H9 (cell line): ENCODE results near the gene FHIP2A. TPM values are rescaled to one million over a fixed set of nuclear protein-coding genes. Genes with fewer than 3 reads are reported as not detected.

Experiments used
- DNase-seq: peaks from one replicate; pipeline ENCODE4 v3.0.0-alpha.2; 2017
- H2AFZ ChIP-seq: one replicate; pipeline ENCODE4 v1.6.1; 2013; ENCODE audit warnings: mild to moderate bottlenecking, low read length, control low read depth, moderate library complexity
- H2AK5ac ChIP-seq: 2 replicates; pipeline ENCODE4 v1.6.1; 2013; ENCODE audit warnings: low read length, control low read depth, mixed read lengths; ENCODE audit not compliant: insufficient read length
- H2BK120ac ChIP-seq: one replicate; pipeline ENCODE4 v1.6.1; 2013; ENCODE audit warnings: low read depth, mild to moderate bottlenecking, low read length, control low read depth, inconsistent platforms; ENCODE audit not compliant: poor library complexity, severe bottlenecking
- H2BK12ac ChIP-seq: 2 replicates; pipeline ENCODE4 v1.6.1; 2013; ENCODE audit warnings: low read length, control low read depth, mixed read lengths, low read depth; ENCODE audit not compliant: insufficient read length
- H2BK15ac ChIP-seq: 2 replicates; pipeline ENCODE4 v1.6.1; 2013; ENCODE audit warnings: low read depth, low read length, control low read depth
- H2BK20ac ChIP-seq: one replicate; pipeline ENCODE4 v1.6.1; 2013; ENCODE audit warnings: low read depth, mild to moderate bottlenecking, low read length, control low read depth, inconsistent platforms; ENCODE audit not compliant: poor library complexity, severe bottlenecking
- H2BK5ac ChIP-seq: 2 replicates; pipeline ENCODE4 v1.6.1; 2013; ENCODE audit warnings: low read length, control low read depth, mixed read lengths; ENCODE audit not compliant: insufficient read length
- H3K14ac ChIP-seq: 2 replicates; pipeline ENCODE4 v1.6.1; 2013; ENCODE audit warnings: low read length, control low read depth; ENCODE audit not compliant: insufficient read depth
- H3K18ac ChIP-seq: 2 replicates; pipeline ENCODE4 v1.6.1; 2013; ENCODE audit warnings: low read depth, mild to moderate bottlenecking, mixed read lengths, low read length, control low read depth; ENCODE audit not compliant: insufficient read length
- H3K23ac ChIP-seq: 2 replicates; pipeline ENCODE4 v1.6.1; 2013; ENCODE audit warnings: low read length, control low read depth, mixed read lengths, low read depth; ENCODE audit not compliant: insufficient read length
- H3K23me2 ChIP-seq: 2 replicates; pipeline ENCODE4 v1.6.1; 2013; ENCODE audit warnings: low read depth, mild to moderate bottlenecking, mixed read lengths, low read length, control low read depth; ENCODE audit not compliant: insufficient read length, poor library complexity, severe bottlenecking
- H3K27ac ChIP-seq: 2 replicates; pipeline ENCODE4 v1.5.1; 2013; ENCODE audit warnings: low read length, control low read depth, mixed read lengths, low read depth; ENCODE audit not compliant: insufficient read length
- H3K27me3 ChIP-seq: 2 replicates; pipeline ENCODE4 v1.6.1; 2013; ENCODE audit warnings: low read length, control low read depth, inconsistent platforms; ENCODE audit not compliant: insufficient read depth
- H3K4ac ChIP-seq: 2 replicates; pipeline ENCODE4 v1.6.1; 2013; ENCODE audit warnings: low read depth, mild to moderate bottlenecking, control low read depth, inconsistent platforms, low read length, moderate library complexity
- H3K4me1 ChIP-seq: 2 replicates; pipeline ENCODE4 v1.6.1; 2013; ENCODE audit warnings: low read length, control low read depth, inconsistent platforms; ENCODE audit not compliant: insufficient read depth
- H3K4me2 ChIP-seq: 2 replicates; pipeline ENCODE4 v1.6.1; 2013; ENCODE audit warnings: low read length, control low read depth, mixed read lengths; ENCODE audit not compliant: insufficient read length, insufficient read depth
- H3K56ac ChIP-seq: 2 replicates; pipeline ENCODE4 v1.6.1; 2013; ENCODE audit warnings: low read depth, mild to moderate bottlenecking, mixed read lengths, low read length, control low read depth; ENCODE audit not compliant: insufficient read length
- H3K79me1 ChIP-seq: 2 replicates; pipeline ENCODE4 v1.6.1; 2013; ENCODE audit warnings: low read depth, mild to moderate bottlenecking, moderate library complexity, low read length, control low read depth, inconsistent platforms; ENCODE audit not compliant: insufficient read depth, poor library complexity, severe bottlenecking
- H3K79me2 ChIP-seq: 2 replicates; pipeline ENCODE4 v1.6.1; 2013; ENCODE audit warnings: low read length, control low read depth, inconsistent platforms; ENCODE audit not compliant: insufficient read depth
- H3K9ac ChIP-seq: 2 replicates; pipeline ENCODE4 v1.6.1; 2013; ENCODE audit warnings: low read length, control low read depth, mixed read lengths; ENCODE audit not compliant: insufficient read length; ENCODE audit errors: extremely low read depth
- H3K9me3 ChIP-seq: one replicate; pipeline ENCODE4 v1.6.1; 2013; ENCODE audit warnings: low read depth, low read length, inconsistent platforms; ENCODE audit not compliant: control insufficient read depth
- H3T11ph ChIP-seq: one replicate; pipeline ENCODE4 v1.6.1; 2013; ENCODE audit warnings: mild to moderate bottlenecking, low read length, control low read depth, inconsistent platforms
- H4K20me1 ChIP-seq: one replicate; pipeline ENCODE4 v1.6.1; 2013; ENCODE audit not compliant: control insufficient read depth, insufficient read length, insufficient read depth
- H4K5ac ChIP-seq: 2 replicates; pipeline ENCODE4 v1.6.1; 2013; ENCODE audit warnings: low read depth, mild to moderate bottlenecking, mixed read lengths, low read length, control low read depth; ENCODE audit not compliant: insufficient read length
- H4K8ac ChIP-seq: replicated peaks from 2 replicates; pipeline ENCODE4 v1.6.1; 2013; ENCODE audit warnings: low read length, control low read depth, mixed read lengths, low read depth; ENCODE audit not compliant: insufficient read length
- H4K91ac ChIP-seq: 2 replicates; pipeline ENCODE4 v1.6.1; 2013; ENCODE audit warnings: low read depth, mild to moderate bottlenecking, moderate library complexity, mixed read lengths, low read length, control low read depth; ENCODE audit not compliant: insufficient read length
- H3K27ac Mint-ChIP-seq, 3 experiments: 2 replicates in 2 of 3; 3 replicates in 1 of 3; pipeline ENCODE4 v1.8.0; 2020 to 2021; ENCODE audit warnings: mixed read lengths in 3 of 3, mild to moderate bottlenecking in 1 of 3, moderate library complexity in 1 of 3
- H3K27me3 Mint-ChIP-seq: 2 replicates; pipeline ENCODE4 v1.8.0; 2021; ENCODE audit warnings: low read depth, mild to moderate bottlenecking, moderate library complexity, mixed read lengths
- H3K36me3 Mint-ChIP-seq, 3 experiments: 2 replicates in 2 of 3; 3 replicates in 1 of 3; pipeline ENCODE4 v1.8.0; 2020 to 2021; ENCODE audit warnings: low read depth in 3 of 3, mixed read lengths in 3 of 3; ENCODE audit not compliant: insufficient read depth in 1 of 3
- H3K4me1 Mint-ChIP-seq, 2 experiments: 2 replicates each; pipeline ENCODE4 v1.8.0; 2020; ENCODE audit warnings: mixed read lengths in 2 of 2
- H3K4me3 Mint-ChIP-seq, 2 experiments: 2 replicates in 1 of 2; 3 replicates in 1 of 2; pipeline ENCODE4 v1.8.0; 2020 to 2021; ENCODE audit warnings: mild to moderate bottlenecking in 2 of 2, mixed read lengths in 2 of 2, moderate library complexity in 1 of 2
- H3K9me3 Mint-ChIP-seq, 2 experiments: 2 replicates in 1 of 2; 3 replicates in 1 of 2; pipeline ENCODE4 v1.8.0; 2020; ENCODE audit warnings: mild to moderate bottlenecking in 2 of 2, mixed read lengths in 2 of 2, moderate library complexity in 1 of 2
- CTCF ChIP-seq: fragments of 200-600 bp; sonication (generic); conservative IDR thresholded peaks from 3 replicates; pipeline ENCODE4 v1.8.0; 2021; ENCODE audit warnings: antibody characterized with exemption, mild to moderate bottlenecking
- WGBS: extraction: QIAGEN DNeasy Blood & Tissue Kit; methylation state at CpG from one replicate; pipeline ENCODE4 v1.1.7; 2013; ENCODE audit warnings: missing lambda C conversion rate, low lambda C conversion rate, mixed read lengths; ENCODE audit not compliant: insufficient read length; ENCODE audit errors: extremely low coverage; 5-methylcytosine and 5-hydroxymethylcytosine counted together
- total RNA-seq: library from RNA; stranded (reverse); gene quantifications from 2 replicates; pipeline ENCODE4 v1.2.1, GENCODE V29; 2021

Gene FHIP2A
- total RNA-seq, 1 experiment from 2014 or later = 14.8 TPM

GRCh38 chr10:114854906-114855305, 33.3 kb downstream of the FHIP2A start:
- H3K79me1 ChIP-seq = no peaks in the 10 kb centered on the region
- H3K27me3 Mint-ChIP-seq = no peaks in the 10 kb centered on the region
- H3K27ac Mint-ChIP-seq = no peak overlapping the region

More at GRCh38 chr10:114854906-114855305, 33.3 kb downstream of the FHIP2A start:
- Histone ChIP-seq H3K9ac (no peak overlapping the region), H4K20me1 (no peaks in the 10 kb centered on the region), H3K4me1 (no peaks in the 10 kb centered on the region), H3K56ac (no peak overlapping the region), H4K8ac (no peak overlapping the region), H2BK20ac (no peak overlapping the region), H3K23me2 (no peaks in the 10 kb centered on the region), H3K27me3 (no peaks in the 10 kb centered on the region), H3K27ac (no peak overlapping the region), H3K14ac (no peak overlapping the region), H3K9me3 (no peaks in the 10 kb centered on the region), H2BK5ac (no peak overlapping the region), H2BK12ac (no peak overlapping the region), H4K5ac (no peak overlapping the region), H3K18ac (no peak overlapping the region), H3K79me2 (no peaks in the 10 kb centered on the region), H2BK120ac (no peak overlapping the region), H3K23ac (no peak overlapping the region), H3K4me2 (no peak overlapping the region), H4K91ac (no peak overlapping the region), H2BK15ac (no peak overlapping the region), H2AK5ac (no peak overlapping the region), H3K4ac (no peak overlapping the region), H3T11ph (no peak overlapping the region), H2AFZ (no peak overlapping the region)
- WGBS = no CpG with 5 or more reads among the region's 1 CpG
- DNase-seq = no peak
- Mint-ChIP-seq H3K4me1 (no peaks in the 10 kb centered on the region), H3K36me3 (peaks cover 20 to 51% (median 38%) of the 10 kb centered on the region in 3 experiments), H3K4me3 (no peak overlapping the region), H3K9me3 (no peaks in the 10 kb centered on the region)
- TF ChIP-seq CTCF = no peak
